DMS79 treated with DMSO at 0.1 percent for 48 hours (cell line): Measurements from ENCODE around the gene TIMM9.
"Not testable (repeated sequence)": the region's sequence is repeated elsewhere in the genome, so short reads cannot be mapped to it uniquely, and the experiment has no call there.

Experiments used
- DNase-seq: peaks from one replicate; lab custom pipeline; 2025; lab: John Stamatoyannopoulos, UW

Gene TIMM9

GRCh38 chr14:58427281-58428117 lies at the start of gene TIMM9, which contains the start of gene KIAA0586:
TIMM9 (minus strand) TSS chr14:58427531; CDS start chr14:58411945, 15,586 bp downstream.
KIAA0586 (plus strand) TSS chr14:58427719; CDS start chr14:58428265, 546 bp downstream.
- DNase-seq, result peak; percentile 99

GRCh38 chr14:58476320-58476719 lies 49.0 kb upstream of the TIMM9 start:
- no peak for DNase-seq

GRCh38 chr14:58469309-58469708 lies 42.0 kb upstream of the TIMM9 start:
- no peak for DNase-seq

GRCh38 chr14:58467575-58467974 lies 40.2 kb upstream of the TIMM9 start:
- DNase-seq, result no peak

GRCh38 chr14:58466459-58466858 lies 39.1 kb upstream of the TIMM9 start:
- no peak for DNase-seq

- DNase-seq, result no peak
Measured at GRCh38 chr14:58465421-58465820, 38.1 kb upstream of the TIMM9 start.

GRCh38 chr14:58464652-58465051 lies 37.3 kb upstream of the TIMM9 start:
- DNase-seq, result no peak

- DNase-seq, result no peak
Measured at GRCh38 chr14:58463147-58463546, 35.8 kb upstream of the TIMM9 start.

GRCh38 chr14:58460772-58461171 lies 33.4 kb upstream of the TIMM9 start:
- peak; percentile 49 for DNase-seq

GRCh38 chr14:58455593-58456265 lies 28.4 kb upstream of the TIMM9 start:
- DNase-seq, result no peak

- DNase-seq, result no peak
Measured at GRCh38 chr14:58444627-58445026, 17.3 kb upstream of the TIMM9 start.

GRCh38 chr14:58439476-58439875 lies 12.1 kb upstream of the TIMM9 start:
- no peak for DNase-seq

- no peak for DNase-seq
Measured at GRCh38 chr14:58430156-58430555, 2.8 kb upstream of the TIMM9 start.

GRCh38 chr14:58428118-58428683 lies 870 bp upstream of the TIMM9 start:
- peak; percentile 61 for DNase-seq

GRCh38 chr14:58426670-58427280 lies 556 bp downstream of the TIMM9 start:
- peak; percentile 95 for DNase-seq

- DNase-seq, result not testable (repeated sequence)
Measured at GRCh38 chr14:58416934-58417333, 10.4 kb downstream of the TIMM9 start.

GRCh38 chr14:58415636-58416547 lies 11.4 kb downstream of the TIMM9 start:
- DNase-seq, result no peak

- DNase-seq, result no peak
Measured at GRCh38 chr14:58414845-58415244, 12.5 kb downstream of the TIMM9 start.

GRCh38 chr14:58408681-58409215 lies 18.6 kb downstream of the TIMM9 start:
- DNase-seq, result no peak

- DNase-seq, result no peak
Measured at GRCh38 chr14:58401587-58401986, 25.7 kb downstream of the TIMM9 start.

GRCh38 chr14:58398895-58399294 lies 28.4 kb downstream of the TIMM9 start:
- no peak for DNase-seq
